K562 (cell line): ENCODE results near the gene HNRNPK. TPM values are rescaled to one million over a fixed set of nuclear protein-coding genes. Genes with fewer than 3 reads are reported as not detected.

Experiments used
- BRF1 ChIP-seq: IDR thresholded peaks from 3 replicates; pipeline ENCODE4 v1.6.1; 2011; ENCODE audit warnings: borderline replicate concordance, mild to moderate bottlenecking; ENCODE audit not compliant: insufficient read length; ENCODE audit errors: extremely low read depth
- CBX1 ChIP-seq: sonication (generic); IDR thresholded peaks from 2 replicates; pipeline ENCODE4 v1.6.1; 2016; ENCODE audit warnings: antibody characterized with exemption, low read depth, mild to moderate bottlenecking
- FIP1L1 ChIP-seq: fragments of 200-400 bp; formaldehyde crosslinking; IDR thresholded peaks from 2 replicates; pipeline ENCODE4 v1.6.1; 2018; ENCODE audit warnings: mild to moderate bottlenecking, low read depth, low read length; ENCODE audit not compliant: poor library complexity, severe bottlenecking
- HDAC6 ChIP-seq: IDR thresholded peaks from 2 replicates; pipeline ENCODE4 v1.6.1; 2012; ENCODE audit warnings: low read depth, mild to moderate bottlenecking, control low read depth, inconsistent platforms, low read length, moderate library complexity
- HIVEP1 ChIP-seq: fragments of 250-450 bp; sonication (Bioruptor Pico); IDR thresholded peaks from 2 replicates; pipeline ENCODE4 v1.4.0; 2020; ENCODE audit warnings: mild to moderate bottlenecking
- HNRNPLL ChIP-seq: fragments of 200-400 bp; formaldehyde crosslinking; IDR thresholded peaks from 2 replicates; pipeline ENCODE4 v1.6.1; 2017; ENCODE audit warnings: low read length, low read depth, mild to moderate bottlenecking; ENCODE audit not compliant: poor library complexity, severe bottlenecking
- MAZ ChIP-seq, 2 experiments: fragments of 450-650 bp in 1 of 2; sonication (generic) in 1 of 2; formaldehyde crosslinking; IDR thresholded peaks in 1 of 2; conservative IDR thresholded peaks in 1 of 2; 2 replicates each; pipeline versions ENCODE4 v1.4.0 to v1.5.0; 2020; ENCODE audit warnings: mild to moderate bottlenecking in 1 of 2, missing genetic modification reagents in 1 of 2
- MEF2A ChIP-seq: IDR thresholded peaks from 2 replicates; pipeline ENCODE4 v1.6.1; 2011; ENCODE audit warnings: low read depth, mild to moderate bottlenecking, low read length, moderate library complexity; ENCODE audit not compliant: control insufficient read depth
- MLX ChIP-seq, 2 experiments: fragments of 450-650 bp in 1 of 2; sonication (generic) in 1 of 2; formaldehyde crosslinking; conservative IDR thresholded peaks; 2 replicates each; pipeline versions ENCODE4 v1.4.0 to v1.8.1; 2020 to 2022; ENCODE audit warnings: mild to moderate bottlenecking in 1 of 2, missing genetic modification reagents in 1 of 2
- MTA2 ChIP-seq: fragments of 450-650 bp; IDR thresholded peaks from 2 replicates; pipeline ENCODE4 v1.6.1; 2016; ENCODE audit warnings: low read depth
- NBN ChIP-seq: fragments of 450-650 bp; IDR thresholded peaks from 2 replicates; pipeline ENCODE4 v1.6.1; 2016; ENCODE audit warnings: low read depth, mild to moderate bottlenecking
- NR2F6 ChIP-seq: fragments of 450-650 bp; formaldehyde crosslinking; IDR thresholded peaks from 2 replicates; pipeline ENCODE4 v1.4.0; 2020; ENCODE audit warnings: mild to moderate bottlenecking
- PRPF4 ChIP-seq: fragments of 200-400 bp; formaldehyde crosslinking; IDR thresholded peaks from one replicate; pipeline ENCODE4 v1.6.1; 2017; ENCODE audit warnings: low read length, low read depth, mild to moderate bottlenecking; ENCODE audit not compliant: insufficient read depth, poor library complexity, severe bottlenecking
- RBBP5 ChIP-seq: fragments of 200-600 bp; sonication (generic); IDR thresholded peaks from 2 replicates; pipeline ENCODE4 v1.6.1; 2012; ENCODE audit warnings: borderline replicate concordance, mild to moderate bottlenecking, low read length, control low read depth, inconsistent platforms; ENCODE audit not compliant: insufficient read depth, poor library complexity, severe bottlenecking
- SRSF1 ChIP-seq: fragments of 200-400 bp; formaldehyde crosslinking; IDR thresholded peaks from 2 replicates; pipeline ENCODE4 v1.6.1; 2017; ENCODE audit warnings: mild to moderate bottlenecking, low read depth, low read length, moderate library complexity
- TCF7L2 ChIP-seq: fragments of 150-350 bp; IDR thresholded peaks from 2 replicates; pipeline ENCODE4 v1.6.1; 2016; ENCODE audit warnings: low read depth, mild to moderate bottlenecking, low read length, moderate library complexity
- THRA ChIP-seq: fragments of 450-650 bp; IDR thresholded peaks from 2 replicates; pipeline ENCODE4 v1.6.1; 2017; ENCODE audit warnings: mild to moderate bottlenecking, moderate library complexity
- TRIM28 ChIP-seq: fragments of 450-650 bp; IDR thresholded peaks from 2 replicates; pipeline ENCODE4 v1.6.1; 2017
- YBX1 ChIP-seq: fragments of 450-650 bp; IDR thresholded peaks from 2 replicates; pipeline ENCODE4 v1.7.1; 2016; ENCODE audit warnings: mild to moderate bottlenecking
- ZKSCAN3 ChIP-seq: fragments of 250-450 bp; sonication (Bioruptor Pico); IDR thresholded peaks from 2 replicates; pipeline ENCODE4 v1.4.0; 2020
- ZNF23 ChIP-seq: fragments of 250-450 bp; sonication (Bioruptor Pico); IDR thresholded peaks from 2 replicates; pipeline ENCODE4 v1.4.0; 2020; ENCODE audit warnings: mild to moderate bottlenecking
- ZNF398 ChIP-seq: fragments of 250-450 bp; sonication (Bioruptor Pico); IDR thresholded peaks from 2 replicates; pipeline ENCODE4 v1.8.0; 2021; ENCODE audit warnings: moderate library complexity, mild to moderate bottlenecking, inconsistent platforms
- polyA plus RNA-seq, 8 experiments: library from polyadenylated mRNA; depleted of rRNA in 4 of 8; stranded (reverse) in 5 of 8; unstranded in 3 of 8; fragments of >200 nt; fragmentation: Nextera tagmentation in 2 of 8; fragmentation: Illumina TruSeq in 1 of 8; extraction: Ambion mirVana in 2 of 8; extraction: Trizol in 1 of 8; gene quantifications; 2 replicates each; pipeline versions ENCODE4 v1.2.1 to v1.2.3, GENCODE V29; 2011 to 2014; ENCODE audit warnings: inconsistent platforms in 1 of 8, missing spikeins in 1 of 8
- total RNA-seq, 7 experiments: library from RNA; depleted of rRNA in 6 of 7; stranded (reverse); fragments of >200 nt in 6 of 7; fragmentation: Illumina TruSeq in 2 of 7; extraction: Trizol in 2 of 7; gene quantifications; 2 replicates each; pipeline versions ENCODE4 v1.2.1 to v1.2.3, GENCODE V29; 2011 to 2021; ENCODE audit warnings: low replicate concordance in 1 of 7

The HNRNPK gene
- total and polyA plus RNA-seq, 9 of the 15 experiments (the other 6 are each of a cell fraction or from before 2014, with no cell fraction given), result 224 to 883 (median 618) TPM

GRCh38 chr9:83920927-83921707, 58.9 kb downstream of the HNRNPK start, which contains the start of gene KIF27 (continued):
- TF ChIP-seq TRIM28 (no peak), ZNF398 (CRISPR knock-in tag) (no peak), MEF2A (no peak), MTA2 (no peak), ZNF23 (CRISPR knock-in tag) (no peak), BRF1 (no peak), FIP1L1 (peak; percentile 28), NR2F6 (CRISPR knock-in tag) (no peak), RBBP5 (peak; percentile 63), PRPF4 (peak; percentile 37), YBX1 (no peak), HDAC6 (no peak), HNRNPLL (peak; percentile 8), ZKSCAN3 (no peak), CBX1 (peak; percentile 67), HIVEP1 (CRISPR knock-in tag) (no peak), THRA (no peak), MAZ (CRISPR knock-in tag; conservative IDR thresholded peaks at IDR 0.05 in 1 of 2, IDR thresholded peaks at IDR 0.05 in 1 of 2) (peak; percentile 29 to 46; a peak in 1 of 4 replicates), TCF7L2 (no peak), MLX (CRISPR knock-in tag; conservative IDR thresholded peaks at IDR 0.05) (no peak), NBN (0 out of 2 replicates have a peak, but pooled peaks have one; percentile 5), SRSF1 (no peak)
